Fibroblast of lung (primary cell): ENCODE results near the gene PHF14. TPM values are rescaled to one million over a fixed set of nuclear protein-coding genes. Genes with fewer than 3 reads are reported as not detected.

Experiments
- DNase-seq, 2 donors: peaks; one replicate each; pipeline versions ENCODE4 v3.0.0 to v3.0.0-alpha.2; 2010; ENCODE audit warnings: low read depth in 2 of 2
- H2AFZ ChIP-seq: 2 replicates; pipeline ENCODE4 v1.5.1; 2012; ENCODE audit warnings: low read length, control low read depth, inconsistent platforms
- H3K27ac ChIP-seq: 2 replicates; pipeline ENCODE4 v1.5.1; 2011; ENCODE audit warnings: low read length, control low read depth; ENCODE audit not compliant: insufficient read depth
- H3K27me3 ChIP-seq: 2 replicates; pipeline ENCODE4 v1.5.1; 2011; ENCODE audit warnings: mild to moderate bottlenecking, low read length; ENCODE audit not compliant: control insufficient read depth, insufficient read depth
- H3K36me3 ChIP-seq: 2 replicates; pipeline ENCODE4 v1.5.1; 2011; ENCODE audit warnings: low read length; ENCODE audit not compliant: control insufficient read depth, insufficient read depth
- H3K4me1 ChIP-seq: 2 replicates; pipeline ENCODE4 v1.5.1; 2011; ENCODE audit warnings: low read length; ENCODE audit not compliant: control insufficient read depth, insufficient read depth; ENCODE audit errors: extremely low read depth
- H3K4me2 ChIP-seq: 2 replicates; pipeline ENCODE4 v1.5.1; 2011; ENCODE audit warnings: low read length, control low read depth; ENCODE audit not compliant: insufficient read depth; ENCODE audit errors: extremely low read depth
- H3K4me3 ChIP-seq, 4 experiments: fragments of 200-600 bp in 1 of 4; sonication (generic) in 1 of 4; replicated peaks in 1 of 4; 2 replicates each; pipeline ENCODE4 v1.5.1; 2011 to 2016; ENCODE audit warnings: low read length in 4 of 4, low read depth in 3 of 4, mild to moderate bottlenecking in 3 of 4, control low read depth in 2 of 4, inconsistent platforms in 1 of 4, mixed read lengths in 1 of 4; ENCODE audit not compliant: insufficient read depth in 1 of 4; ENCODE audit errors: control extremely low read depth in 1 of 4
- H3K79me2 ChIP-seq: 2 replicates; pipeline ENCODE4 v1.5.1; 2012; ENCODE audit warnings: mild to moderate bottlenecking, low read length, inconsistent platforms; ENCODE audit not compliant: control insufficient read depth, insufficient read depth
- H3K9ac ChIP-seq: 2 replicates; pipeline ENCODE4 v1.5.1; 2011; ENCODE audit warnings: mild to moderate bottlenecking, low read length, control low read depth; ENCODE audit not compliant: insufficient read depth
- H3K9me3 ChIP-seq: 2 replicates; pipeline ENCODE4 v1.5.1; 2012; ENCODE audit warnings: low read depth, low read length; ENCODE audit not compliant: control insufficient read depth, insufficient read depth
- H4K20me1 ChIP-seq: 2 replicates; pipeline ENCODE4 v1.5.1; 2011; ENCODE audit warnings: low read length; ENCODE audit not compliant: control insufficient read depth, insufficient read depth; ENCODE audit errors: extremely low read depth
- CTCF ChIP-seq, 2 donors: IDR thresholded peaks in 1 of 2; conservative IDR thresholded peaks in 1 of 2; 1 replicate in 1 of 2; 2 replicates in 1 of 2; pipeline ENCODE4 v1.5.1; 2011 to 2012; ENCODE audit warnings: low read length in 2 of 2, control low read depth in 1 of 2, inconsistent platforms in 1 of 2, low read depth in 1 of 2, mild to moderate bottlenecking in 1 of 2
- EZH2 ChIP-seq: IDR thresholded peaks from 2 replicates; pipeline ENCODE4 v1.5.1; 2012; ENCODE audit warnings: low read length, control low read depth, mild to moderate bottlenecking; ENCODE audit errors: missing control alignments
- polyA plus RNA-seq, 2 donors: library from polyadenylated mRNA; depleted of rRNA in 1 of 2; stranded (reverse) in 1 of 2; unstranded in 1 of 2; fragments of >200 nt; gene quantifications; 2 replicates each; pipeline ENCODE4 v1.2.1, GENCODE V29; 2011 to 2012; ENCODE audit warnings: missing spikeins in 1 of 2
- total RNA-seq: library from RNA; depleted of rRNA; stranded (reverse); fragments of >200 nt; gene quantifications from 2 replicates; pipeline ENCODE4 v1.2.1, GENCODE V29; 2014

The PHF14 gene
- total and polyA plus RNA-seq, 2 donors (not counting 1 experiment from before 2014, with no cell fraction given) = 18.8 to 29.6 TPM

- H3K4me3 ChIP-seq = no peak overlapping the region
- H3K27me3 ChIP-seq = no peaks in the 10 kb centered on the region
- H4K20me1 ChIP-seq = no peaks in the 10 kb centered on the region
- peak; percentile 1 to 2 for DNase-seq
- H3K27ac ChIP-seq = no peak overlapping the region
- H3K9me3 ChIP-seq = no peaks in the 10 kb centered on the region
- H2AFZ ChIP-seq = no peak overlapping the region
- H3K4me1 ChIP-seq = no peaks in the 10 kb centered on the region
- H3K36me3 ChIP-seq = no peaks in the 10 kb centered on the region
- no peak overlapping the region for H3K9ac ChIP-seq
- no peak overlapping the region for H3K4me2 ChIP-seq
- no peaks in the 10 kb centered on the region for H3K79me2 ChIP-seq
- no peak for TF ChIP-seq CTCF (conservative IDR thresholded peaks at IDR 0.05 in 1 of 2, IDR thresholded peaks at IDR 0.05 in 1 of 2; ENCODE audit: low read depth in 1 of 2, low read length in 2 of 2)
- no peak for TF ChIP-seq EZH2
Observed at GRCh38 chr7:11026452-11027359, 53.0 kb downstream of the PHF14 start.

GRCh38 chr7:11035661-11036060 lies 62.0 kb downstream of the PHF14 start:
- H4K20me1 ChIP-seq = no peaks in the 10 kb centered on the region
- no peaks in the 10 kb centered on the region for H3K9me3 ChIP-seq
- no peak overlapping the region for H3K27ac ChIP-seq
- H3K4me1 ChIP-seq = no peaks in the 10 kb centered on the region
- H2AFZ ChIP-seq = no peak overlapping the region
- TF ChIP-seq EZH2 (no peak), CTCF (conservative IDR thresholded peaks at IDR 0.05 in 1 of 2, IDR thresholded peaks at IDR 0.05 in 1 of 2; ENCODE audit: low read depth in 1 of 2, low read length in 2 of 2) (no peak)
- no peak overlapping the region for H3K4me2 ChIP-seq
- H3K27me3 ChIP-seq = no peaks in the 10 kb centered on the region
- H3K36me3 ChIP-seq = peaks cover 2% of the 10 kb centered on the region
- DNase-seq = no peak
- no peaks in the 10 kb centered on the region for H3K79me2 ChIP-seq
- H3K4me3 ChIP-seq = no peak overlapping the region
- H3K9ac ChIP-seq = no peak overlapping the region

- Histone ChIP-seq H3K4me1 (no peaks in the 10 kb centered on the region), H3K27me3 (no peaks in the 10 kb centered on the region), H3K27ac (no peak overlapping the region), H4K20me1 (no peaks in the 10 kb centered on the region), H3K9me3 (no peaks in the 10 kb centered on the region), H2AFZ (no peak overlapping the region), H3K4me3 (no peak overlapping the region), H3K9ac (no peak overlapping the region), H3K36me3 (peaks cover 2% of the 10 kb centered on the region), H3K4me2 (no peak overlapping the region), H3K79me2 (no peaks in the 10 kb centered on the region)
- no peak for DNase-seq
- TF ChIP-seq CTCF (conservative IDR thresholded peaks at IDR 0.05 in 1 of 2, IDR thresholded peaks at IDR 0.05 in 1 of 2; ENCODE audit: low read depth in 1 of 2, low read length in 2 of 2) = no peak
- TF ChIP-seq EZH2 = no peak
Observed at GRCh38 chr7:11039974-11040373, 66.3 kb downstream of the PHF14 start.
